ENCODE results near the gene COMP. TPM values are rescaled to one million over a fixed set of nuclear protein-coding genes. Genes with fewer than 3 reads are reported as not detected.

The COMP gene
- total RNA-seq, 1 experiment from 2014 or later = not detected

DNA sequence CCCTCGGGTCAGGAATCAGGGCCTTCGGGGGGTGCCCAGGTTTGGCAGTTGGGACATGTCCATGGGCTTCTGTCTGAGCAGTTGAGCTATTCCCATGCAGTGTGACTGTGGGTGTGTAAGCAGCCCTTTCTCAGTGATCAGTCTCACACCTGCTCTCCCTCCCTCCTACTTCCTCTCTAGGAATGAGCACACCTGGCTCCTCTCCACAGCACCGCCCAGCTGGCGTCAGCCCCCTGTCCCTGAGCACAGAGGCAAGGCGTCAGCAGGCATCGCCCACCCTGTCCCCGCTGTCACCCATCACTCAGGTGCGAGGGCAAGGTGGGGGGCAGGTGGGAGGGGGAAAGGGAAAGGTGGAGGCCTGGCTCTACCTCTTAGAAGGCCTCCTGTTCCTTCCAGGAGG lies 25.9 kb downstream of the COMP start:
- H3K4me3 Mint-ChIP-seq (ENCODE audit: low read depth, unreplicated experiment) = no peak overlapping the region
- CTCF ChIA-PET = no interaction called here
- BruUV-seq (replicated peaks) = no TSS peak
- no peak for DNase-seq
- no peaks in the 10 kb centered on the region for H3K27me3 Mint-ChIP-seq (ENCODE audit: unreplicated experiment)
- H3K36me3 Mint-ChIP-seq (ENCODE audit: insufficient read depth, unreplicated experiment) = no peaks in the 10 kb centered on the region
- H3K27ac Mint-ChIP-seq (ENCODE audit: unreplicated experiment) = no peak overlapping the region
- TF ChIP-seq CTCF (IDR thresholded peaks at IDR 0.05; ENCODE audit: unreplicated experiment) = no peak
- H3K9me3 Mint-ChIP-seq (ENCODE audit: low read depth, unreplicated experiment) = no peaks in the 10 kb centered on the region
- H3K4me1 Mint-ChIP-seq (ENCODE audit: low read depth, unreplicated experiment) = no peaks in the 10 kb centered on the region
- intact Hi-C loops (cut with micrococcal nuclease; ENCODE audit: unreplicated experiment) = no loop called here

DNA sequence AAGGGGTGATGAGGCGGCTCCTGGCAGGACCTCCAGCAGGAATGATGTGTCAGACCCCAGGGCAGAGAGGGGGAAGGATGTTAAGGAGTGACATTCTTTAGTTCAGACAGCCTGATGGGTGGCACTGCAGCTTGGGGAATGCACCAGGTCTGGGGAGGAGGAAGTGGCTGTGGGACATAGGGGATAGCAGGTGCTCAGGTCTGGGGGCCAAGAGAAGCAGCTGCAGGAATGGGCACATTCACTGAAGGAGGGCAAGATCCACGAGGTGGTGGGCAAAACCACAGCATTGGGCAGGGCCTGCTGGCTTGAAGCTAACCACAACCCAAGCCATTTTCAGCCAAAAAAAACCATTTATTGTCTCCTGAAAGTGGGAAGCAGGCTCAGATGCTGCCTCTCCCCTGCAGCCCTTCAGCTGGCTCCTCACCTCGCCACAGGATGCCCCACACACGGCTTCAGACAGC lies 26.5 kb downstream of the COMP start:
- H3K36me3 Mint-ChIP-seq (ENCODE audit: insufficient read depth, unreplicated experiment) = no peaks in the 10 kb centered on the region
- H3K27me3 Mint-ChIP-seq (ENCODE audit: unreplicated experiment) = no peaks in the 10 kb centered on the region
- intact Hi-C loops (cut with micrococcal nuclease; ENCODE audit: unreplicated experiment) = no loop called here
- no peak overlapping the region for H3K4me3 Mint-ChIP-seq (ENCODE audit: low read depth, unreplicated experiment)
- no TSS peak for BruUV-seq (replicated peaks)
- no peak for DNase-seq
- H3K27ac Mint-ChIP-seq (ENCODE audit: unreplicated experiment) = no peak overlapping the region
- CTCF ChIA-PET = no interaction called here
- H3K4me1 Mint-ChIP-seq (ENCODE audit: low read depth, unreplicated experiment) = no peaks in the 10 kb centered on the region
- no peak for TF ChIP-seq CTCF (IDR thresholded peaks at IDR 0.05; ENCODE audit: unreplicated experiment)
- no peaks in the 10 kb centered on the region for H3K9me3 Mint-ChIP-seq (ENCODE audit: low read depth, unreplicated experiment)

GRCh38 chr19:18763674-18764590 lies 27.2 kb downstream of the COMP start:
- Mint-ChIP-seq H3K27me3 (ENCODE audit: unreplicated experiment) (no peaks in the 10 kb centered on the region), H3K36me3 (ENCODE audit: insufficient read depth, unreplicated experiment) (no peaks in the 10 kb centered on the region), H3K4me1 (ENCODE audit: low read depth, unreplicated experiment) (no peaks in the 10 kb centered on the region), H3K9me3 (ENCODE audit: low read depth, unreplicated experiment) (no peaks in the 10 kb centered on the region), H3K4me3 (ENCODE audit: low read depth, unreplicated experiment) (no peak overlapping the region), H3K27ac (ENCODE audit: unreplicated experiment) (no peak overlapping the region)
- intact Hi-C loops (cut with micrococcal nuclease; ENCODE audit: unreplicated experiment) = no loop called here
- no peak for DNase-seq
- CTCF ChIA-PET = no interaction called here
- TF ChIP-seq CTCF (IDR thresholded peaks at IDR 0.05; ENCODE audit: unreplicated experiment) = no peak
- no TSS peak for BruUV-seq (replicated peaks)

DNA sequence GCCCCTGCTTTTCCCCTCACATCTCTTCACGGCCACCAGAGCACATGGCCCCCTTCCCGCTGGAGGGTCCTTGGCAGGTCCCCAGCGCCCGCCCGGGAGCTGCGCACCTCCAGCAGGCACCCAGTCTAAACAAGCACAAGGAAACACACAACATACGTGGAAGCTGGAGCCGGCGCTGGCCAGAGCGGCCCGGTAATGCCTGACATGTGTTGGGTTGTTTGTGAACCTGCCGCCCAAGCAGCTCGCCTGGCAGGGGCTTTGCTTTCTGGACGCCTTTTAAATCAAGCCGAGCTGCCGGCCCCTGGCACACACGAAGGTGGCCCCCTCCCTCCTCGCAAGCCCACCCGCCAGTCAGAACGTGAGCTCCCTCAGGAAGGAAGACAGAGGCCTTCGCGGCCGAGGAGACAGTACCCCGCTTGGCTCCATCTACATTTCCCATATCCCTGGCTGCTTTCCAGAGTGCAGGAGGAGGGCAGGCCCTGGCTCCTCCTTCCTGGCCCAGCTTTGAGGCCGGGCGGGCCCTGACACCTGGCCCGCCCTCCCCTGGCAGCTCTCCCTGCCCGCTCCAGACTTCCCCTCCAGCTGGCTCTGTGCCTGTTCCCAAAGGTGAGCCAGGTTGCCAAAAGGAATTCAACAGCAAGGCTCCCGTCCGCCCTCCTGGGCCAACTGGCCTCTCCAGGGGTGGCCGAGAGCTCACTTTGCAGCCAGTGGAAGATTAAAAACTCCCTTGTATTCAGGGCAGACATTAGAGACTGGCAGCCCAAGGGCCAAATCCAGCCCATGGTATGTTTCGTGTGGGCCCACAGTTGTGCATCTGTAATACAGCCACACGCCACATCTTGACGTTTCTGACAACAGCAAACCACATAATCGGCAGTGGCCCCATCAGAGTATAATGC lies 28.7 kb downstream of the COMP start:
- no peaks in the 10 kb centered on the region for H3K36me3 Mint-ChIP-seq (ENCODE audit: insufficient read depth, unreplicated experiment)
- no peak overlapping the region for H3K4me3 Mint-ChIP-seq (ENCODE audit: low read depth, unreplicated experiment)
- TF ChIP-seq CTCF (IDR thresholded peaks at IDR 0.05; ENCODE audit: unreplicated experiment) = no peak
- no peaks in the 10 kb centered on the region for H3K9me3 Mint-ChIP-seq (ENCODE audit: low read depth, unreplicated experiment)
- no peaks in the 10 kb centered on the region for H3K27me3 Mint-ChIP-seq (ENCODE audit: unreplicated experiment)
- intact Hi-C loops (cut with micrococcal nuclease; ENCODE audit: unreplicated experiment) = no loop called here
- CTCF ChIA-PET = interaction anchor here (0.6 kb wide), 1 partner anchor 221 kb away, joined by 3 read pairs; no protein-coding TSS in a partner anchor
- DNase-seq = peak; percentile 64
- no peaks in the 10 kb centered on the region for H3K4me1 Mint-ChIP-seq (ENCODE audit: low read depth, unreplicated experiment)
- BruUV-seq (replicated peaks) = no TSS peak
- H3K27ac Mint-ChIP-seq (ENCODE audit: unreplicated experiment) = no peak overlapping the region

Measured in Calu3 (cell line).